C4-2B (cell line): ENCODE measurements around the gene SLFN5.

Experiments used
- ZFX ChIP-seq: fragments of 450-650 bp; IDR thresholded peaks from 2 replicates; pipeline ENCODE4 v1.6.1; 2017
- TF ChIP-seq, protein P1 (sequence below): fragments of 450-650 bp; conservative IDR thresholded peaks from 2 replicates; pipeline ENCODE4 v1.5.1; 2017; ENCODE audit warnings: mild to moderate bottlenecking

DNA sequence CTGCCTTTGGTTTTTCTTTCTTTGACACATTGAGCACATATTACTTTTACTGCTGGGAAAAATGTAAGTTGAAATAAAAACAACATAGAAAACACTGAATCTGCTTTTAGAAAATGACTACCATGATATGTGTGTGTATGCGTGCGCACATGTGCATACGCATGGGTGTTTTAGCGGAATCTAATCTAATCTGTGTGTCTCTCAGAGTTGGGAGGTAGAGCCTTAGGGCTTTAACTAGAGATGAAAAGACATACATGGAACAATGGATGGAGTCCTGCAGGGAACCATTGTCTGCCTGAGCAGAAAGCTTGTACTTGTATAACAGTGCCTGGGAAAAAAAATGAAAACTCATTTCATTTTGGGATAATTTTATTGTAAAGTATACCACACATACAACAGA lies 12.4 kb downstream of the SLFN5 start:
- TF ChIP-seq, protein P1, sequence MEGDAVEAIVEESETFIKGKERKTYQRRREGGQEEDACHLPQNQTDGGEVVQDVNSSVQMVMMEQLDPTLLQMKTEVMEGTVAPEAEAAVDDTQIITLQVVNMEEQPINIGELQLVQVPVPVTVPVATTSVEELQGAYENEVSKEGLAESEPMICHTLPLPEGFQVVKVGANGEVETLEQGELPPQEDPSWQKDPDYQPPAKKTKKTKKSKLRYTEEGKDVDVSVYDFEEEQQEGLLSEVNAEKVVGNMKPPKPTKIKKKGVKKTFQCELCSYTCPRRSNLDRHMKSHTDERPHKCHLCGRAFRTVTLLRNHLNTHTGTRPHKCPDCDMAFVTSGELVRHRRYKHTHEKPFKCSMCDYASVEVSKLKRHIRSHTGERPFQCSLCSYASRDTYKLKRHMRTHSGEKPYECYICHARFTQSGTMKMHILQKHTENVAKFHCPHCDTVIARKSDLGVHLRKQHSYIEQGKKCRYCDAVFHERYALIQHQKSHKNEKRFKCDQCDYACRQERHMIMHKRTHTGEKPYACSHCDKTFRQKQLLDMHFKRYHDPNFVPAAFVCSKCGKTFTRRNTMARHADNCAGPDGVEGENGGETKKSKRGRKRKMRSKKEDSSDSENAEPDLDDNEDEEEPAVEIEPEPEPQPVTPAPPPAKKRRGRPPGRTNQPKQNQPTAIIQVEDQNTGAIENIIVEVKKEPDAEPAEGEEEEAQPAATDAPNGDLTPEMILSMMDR = no peak
- TF ChIP-seq ZFX = no peak
